WERI-Rb-1 (cell line): ENCODE results near the gene ERVK3-1.
A peak's percentile ranks its signal among the peaks of the same experiment; 100 is the strongest.
"Not testable (repeated sequence)": the region's sequence is repeated elsewhere in the genome, so short reads cannot be mapped to it uniquely, and the experiment has no call there.

Source experiments
- DNase-seq: peaks from one replicate; pipeline ENCODE4 v3.0.0-alpha.2; 2020
- H3K27ac ChIP-seq: fragments of 250-450 bp; sonication (Bioruptor Pico); 2 replicates; pipeline ENCODE4 v1.5.1; 2020; ENCODE audit warnings: mild to moderate bottlenecking, moderate library complexity
- H3K27me3 ChIP-seq: fragments of 250-450 bp; sonication (Bioruptor Pico); 2 replicates; pipeline ENCODE4 v1.5.1; 2021; ENCODE audit warnings: mild to moderate bottlenecking, low read depth, moderate library complexity; ENCODE audit not compliant: insufficient read depth, severe bottlenecking
- H3K36me3 ChIP-seq: fragments of 250-450 bp; sonication (Bioruptor Pico); 2 replicates; pipeline ENCODE4 v1.5.1; 2020; ENCODE audit warnings: mild to moderate bottlenecking, moderate library complexity
- H3K4me3 ChIP-seq: 2 replicates; pipeline ENCODE4 v1.5.1; 2011; ENCODE audit warnings: low read depth, mild to moderate bottlenecking, control low read depth, low read length
- H3K9me3 ChIP-seq: fragments of 250-450 bp; sonication (Bioruptor Pico); 2 replicates; pipeline ENCODE4 v1.5.1; 2021; ENCODE audit warnings: mild to moderate bottlenecking, moderate library complexity; ENCODE audit not compliant: severe bottlenecking
- CTCF ChIP-seq: IDR thresholded peaks from 2 replicates; pipeline ENCODE4 v1.5.1; 2011; ENCODE audit warnings: low read depth, mild to moderate bottlenecking, control low read depth, inconsistent platforms, low read length

ERVK3-1 gene

GRCh38 chr19:58310685-58311084 is 5.5 kb downstream of the ERVK3-1 start:
- TF ChIP-seq CTCF = 0 out of 2 replicates have a peak, but pooled peaks have one; percentile 14
- H3K4me3 ChIP-seq, H3K27ac ChIP-seq, H3K27me3 ChIP-seq, H3K9me3 ChIP-seq: not testable (repeated sequence)
- peaks cover 81% of the 10 kb centered on the region for H3K36me3 ChIP-seq
- peak; percentile 68 for DNase-seq

GRCh38 chr19:58311345-58311865 is 6.2 kb downstream of the ERVK3-1 start:
- peaks cover 82% of the 10 kb centered on the region for H3K36me3 ChIP-seq
- TF ChIP-seq CTCF = no peak

GRCh38 chr19:58315580-58315979 is 10.4 kb downstream of the ERVK3-1 start:
- no peak for DNase-seq
- Histone ChIP-seq H3K9me3 (no peaks in the 10 kb centered on the region), H3K27me3 (no peaks in the 10 kb centered on the region), H3K27ac (no peak overlapping the region), H3K4me3 (no peak overlapping the region), H3K36me3 (peaks cover 49% of the 10 kb centered on the region)
- no peak for TF ChIP-seq CTCF

More at GRCh38 chr19:58311345-58311865, 6.2 kb downstream of the ERVK3-1 start:
- H3K9me3 ChIP-seq = no peaks in the 10 kb centered on the region
- H3K27me3 ChIP-seq = no peaks in the 10 kb centered on the region
- no peak for DNase-seq
- no peak overlapping the region for H3K27ac ChIP-seq
- H3K4me3 ChIP-seq = no peak overlapping the region

- H3K4me3 ChIP-seq = no peak overlapping the region
- no peak for DNase-seq
These were observed 12.4 kb downstream of the ERVK3-1 start for GRCh38 chr19:58317476-58318072.

GRCh38 chr19:58318297-58318696 is 13.1 kb downstream of the ERVK3-1 start:
- Histone ChIP-seq H3K36me3 (peaks cover 26% of the 10 kb centered on the region), H3K4me3 (no peak overlapping the region), H3K27me3 (no peaks in the 10 kb centered on the region), H3K9me3 (no peaks in the 10 kb centered on the region), H3K27ac (no peak overlapping the region)
- no peak for DNase-seq
- no peak for TF ChIP-seq CTCF

More at GRCh38 chr19:58317476-58318072, 12.4 kb downstream of the ERVK3-1 start:
- Histone ChIP-seq H3K27ac (no peak overlapping the region), H3K27me3 (no peaks in the 10 kb centered on the region), H3K9me3 (no peaks in the 10 kb centered on the region), H3K36me3 (peaks cover 33% of the 10 kb centered on the region)
- TF ChIP-seq CTCF = no peak

- H3K27me3 ChIP-seq = no peaks in the 10 kb centered on the region
- no peak for TF ChIP-seq CTCF
- DNase-seq = no peak
These were observed 14.1 kb downstream of the ERVK3-1 start for GRCh38 chr19:58319241-58319640.

More at GRCh38 chr19:58319241-58319640, 14.1 kb downstream of the ERVK3-1 start:
- H3K36me3 ChIP-seq = peaks cover 19% of the 10 kb centered on the region
- no peak overlapping the region for H3K27ac ChIP-seq
- no peaks in the 10 kb centered on the region for H3K9me3 ChIP-seq
- H3K4me3 ChIP-seq = no peak overlapping the region
